GM12878 (cell line): Measurements from ENCODE around the gene LMX1B. TPM values are rescaled to one million over a fixed set of nuclear protein-coding genes. Genes with fewer than 3 reads are reported as not detected.

Experiments used
- ATAC-seq: fragments of 200-7000 bp; cut with Tn5 transposase; 3 replicates; pipeline ENCODE4 v1.9.1; 2020; ENCODE audit warnings: mild to moderate bottlenecking, moderate library complexity
- BruUV-seq: library from RNA; stranded (reverse); fragments of 400-500 nt; replicated peaks from 2 replicates; lab custom pipeline; 2021; lab: Mats Ljungman, UMichigan
- CTCF ChIA-PET: fragments of 300-600 bp; sonication (Branson Sonifier 250); formaldehyde crosslinking; extraction: SDS; loops from one replicate; lab custom pipeline; 2021; ENCODE audit warnings: inconsistent platforms; lab: Yijun Ruan, JAX
- POLR2A ChIA-PET: fragments of 350-600 bp; formaldehyde crosslinking; extraction: SDS; loops from one replicate; lab custom pipeline; 2021; ENCODE audit warnings: inconsistent platforms; lab: Charles Lee
- RAD21 ChIA-PET: fragments of 300-600 bp; sonication (Branson Sonifier 250); formaldehyde crosslinking; loops from one replicate; lab custom pipeline; 2023; ENCODE audit warnings: antibody characterized with exemption; ENCODE audit not compliant: unreplicated experiment; lab: Charles Lee
- SMC1A ChIA-PET: fragments of 300-600 bp; sonication (Branson Sonifier 250); formaldehyde crosslinking; loops from one replicate; lab custom pipeline; 2023; ENCODE audit not compliant: unreplicated experiment, uncharacterized antibody; lab: Charles Lee
- DNase-seq: peaks from one replicate; pipeline ENCODE4 v3.0.0-alpha.2; 2011; ENCODE audit warnings: low read depth, low spot score
- FAIRE-seq: peaks from 3 replicates; lab custom pipeline; 2011; peaks lifted over from hg19 to GRCh38; lab: Jason Lieb, UNC
- H2AFZ ChIP-seq: 2 replicates; pipeline ENCODE4 v1.6.0; 2011; ENCODE audit warnings: low read depth, low read length, control low read depth; ENCODE audit not compliant: control insufficient read depth
- H3K27ac ChIP-seq: 2 replicates; pipeline ENCODE4 v1.5.1; 2011; ENCODE audit warnings: control low read depth; ENCODE audit not compliant: control insufficient read depth, insufficient read depth
- H3K27me3 ChIP-seq, 2 experiments: replicated peaks in 1 of 2; 2 replicates each; pipeline versions ENCODE4 v1.6.0 to v1.6.1; 2011; ENCODE audit warnings: low read length in 1 of 2; ENCODE audit not compliant: control insufficient read depth in 2 of 2, insufficient read depth in 2 of 2
- H3K36me3 ChIP-seq, 2 experiments: 2 replicates each; pipeline ENCODE4 v1.5.1; 2011; ENCODE audit warnings: low read length in 1 of 2; ENCODE audit not compliant: control insufficient read depth in 2 of 2, insufficient read depth in 2 of 2
- H3K4me1 ChIP-seq: 2 replicates; pipeline ENCODE4 v1.6.1; 2011; ENCODE audit warnings: mild to moderate bottlenecking, low read length, moderate library complexity, mixed read lengths; ENCODE audit not compliant: control insufficient read depth, insufficient read depth
- H3K4me2 ChIP-seq: 2 replicates; pipeline ENCODE4 v1.6.0; 2011; ENCODE audit warnings: control low read depth; ENCODE audit not compliant: control insufficient read depth, insufficient read depth
- H3K4me3 ChIP-seq: fragments of 200-600 bp; sonication (generic); 2 replicates; pipeline ENCODE4 v1.5.1; 2016
- H3K79me2 ChIP-seq: 2 replicates; pipeline ENCODE4 v1.6.0; 2011; ENCODE audit warnings: low read length; ENCODE audit not compliant: control insufficient read depth, insufficient read depth
- H3K9ac ChIP-seq: 2 replicates; pipeline ENCODE4 v1.8.0; 2011; ENCODE audit warnings: low read length, control low read depth, mixed read lengths; ENCODE audit not compliant: control insufficient read depth, insufficient read depth
- H3K9me3 ChIP-seq: replicated peaks from 3 replicates; pipeline ENCODE4 v1.5.1; 2011; ENCODE audit warnings: mild to moderate bottlenecking, low read length; ENCODE audit not compliant: control insufficient read depth, insufficient read depth
- H4K20me1 ChIP-seq: 2 replicates; pipeline ENCODE4 v1.6.0; 2011; ENCODE audit not compliant: control insufficient read depth, insufficient read depth
- ASH2L ChIP-seq: fragments of 300-600, 200-600 bp; sonication (generic); IDR thresholded peaks from 2 replicates; pipeline ENCODE4 v1.6.1; 2017; ENCODE audit warnings: low read depth, mild to moderate bottlenecking, borderline replicate concordance
- BACH1 ChIP-seq: fragments of 450-650 bp; IDR thresholded peaks from 2 replicates; pipeline ENCODE4 v1.6.1; 2017; ENCODE audit warnings: mild to moderate bottlenecking, borderline replicate concordance
- EGR1 ChIP-seq, 2 experiments: IDR thresholded peaks; 1 replicate in 1 of 2; 2 replicates in 1 of 2; pipeline ENCODE4 v1.6.1; 2011 to 2012; ENCODE audit warnings: low read depth in 2 of 2, low read length in 2 of 2, borderline replicate concordance in 1 of 2, mild to moderate bottlenecking in 1 of 2, moderate library complexity in 1 of 2
- IKZF1 ChIP-seq: fragments of 450-650 bp; conservative IDR thresholded peaks from 2 replicates; pipeline ENCODE4 v1.6.1; 2017; ENCODE audit warnings: antibody characterized with exemption, mild to moderate bottlenecking
- JUND ChIP-seq: IDR thresholded peaks from 2 replicates; pipeline ENCODE4 v1.6.1; 2012; ENCODE audit warnings: low read depth, mild to moderate bottlenecking, low read length, improper control_type of control experiment, moderate library complexity
- MLLT1 ChIP-seq: fragments of 450-650 bp; IDR thresholded peaks from 2 replicates; pipeline ENCODE4 v1.6.1; 2016; ENCODE audit warnings: mild to moderate bottlenecking
- PML ChIP-seq: IDR thresholded peaks from 2 replicates; pipeline ENCODE4 v1.6.1; 2012; ENCODE audit warnings: low read length, inconsistent platforms
- POLR2AphosphoS2 ChIP-seq: IDR thresholded peaks from 2 replicates; pipeline ENCODE4 v1.6.1; 2011; ENCODE audit warnings: low read depth, mild to moderate bottlenecking, low read length, improper control_type of control experiment, moderate library complexity
- RB1 ChIP-seq: fragments of 450-650 bp; formaldehyde crosslinking; IDR thresholded peaks from 2 replicates; pipeline ENCODE4 v1.6.1; 2017; ENCODE audit warnings: mild to moderate bottlenecking, borderline replicate concordance
- SIX5 ChIP-seq: IDR thresholded peaks from 2 replicates; pipeline ENCODE4 v1.6.1; 2011; ENCODE audit warnings: mild to moderate bottlenecking, low read depth, low read length, moderate library complexity; ENCODE audit not compliant: severe bottlenecking
- ZBTB33 ChIP-seq: fragments of 450-650 bp; IDR thresholded peaks from 2 replicates; pipeline ENCODE4 v1.6.1; 2017; ENCODE audit warnings: mild to moderate bottlenecking
- ZSCAN29 ChIP-seq: fragments of 450-650 bp; IDR thresholded peaks from 2 replicates; pipeline ENCODE4 v1.6.1; 2017; ENCODE audit warnings: mild to moderate bottlenecking, moderate library complexity
- WGBS: methylation state at CpG from one replicate; pipeline ENCODE4 v1.1.6; 2016; ENCODE audit warnings: low lambda C conversion rate; ENCODE audit not compliant: insufficient replicate concordance, insufficient coverage; ENCODE audit errors: missing lambda C conversion rate; 5-methylcytosine and 5-hydroxymethylcytosine counted together
- in situ Hi-C: fragments of 300-500 bp; cut with MboI; formaldehyde crosslinking; loops from 9 replicates; pipeline ENCODE4 v1.14.3; 2018; ENCODE audit warnings: mixed read lengths
- intact Hi-C: fragments of 100-400 bp; cut with micrococcal nuclease; formaldehyde crosslinking; loops from one replicate; pipeline ENCODE4 v1.14.2; 2022; ENCODE audit not compliant: unreplicated experiment
- polyA plus RNA-seq, 11 experiments: library from polyadenylated mRNA; depleted of rRNA in 4 of 11; unstranded in 6 of 11; stranded (reverse) in 5 of 11; fragments of >200 nt; fragmentation: Nextera tagmentation in 4 of 11; fragmentation: Illumina TruSeq in 1 of 11; extraction: Ambion mirVana in 4 of 11; extraction: Trizol in 1 of 11; gene quantifications; 1 replicate in 1 of 11; 2 replicates in 10 of 11; pipeline versions ENCODE4 v1.2.1 to v1.2.3, GENCODE V29; 2011 to 2016; ENCODE audit warnings: inconsistent platforms in 2 of 11, missing spikeins in 2 of 11, low read depth in 1 of 11
- total RNA-seq, 4 experiments: library from RNA; depleted of rRNA in 3 of 4; stranded (reverse); fragments of >200 nt in 3 of 4; fragmentation: Illumina TruSeq in 1 of 4; extraction: Trizol in 1 of 4; gene quantifications; 2 replicates each; pipeline versions ENCODE4 v1.2.1 to v1.2.3, GENCODE V29; 2013 to 2021

LMX1B gene
- total and polyA plus RNA-seq, 10 of the 15 experiments (the other 5 are each of a cell fraction or from before 2014, with no cell fraction given): not detected

GRCh38 chr9:126642010-126642744 lies 28.4 kb downstream of the LMX1B start:
- ATAC-seq (no peak), DNase-seq (no peak), FAIRE-seq (no peak)
- H3K27me3 ChIP-seq: peaks cover 9 to 22% of the 10 kb centered on the region in 2 experiments
- no peak overlapping the region for H3K4me3 ChIP-seq
- no peaks in the 10 kb centered on the region for H3K9me3 ChIP-seq
- no TSS peak for BruUV-seq
- no peaks in the 10 kb centered on the region for H3K36me3 ChIP-seq
- ChIA-PET RAD21 (interaction anchor here (1.3 kb wide), 1 partner anchor 48 kb away, joined by 3 read pairs; no protein-coding TSS in a partner anchor), SMC1A (no interaction called here), CTCF (interaction anchor here (1.3 kb wide), 1 partner anchor 14 kb away, joined by 3 read pairs; no protein-coding TSS in a partner anchor)
- in situ Hi-C loops: no loop called here
- no peaks in the 10 kb centered on the region; the same call in 1 of the 2 replicates for H4K20me1 ChIP-seq
- no peak overlapping the region for H3K9ac ChIP-seq
- H3K4me2 ChIP-seq: no peak overlapping the region
- no peaks in the 10 kb centered on the region for H3K79me2 ChIP-seq
- TF ChIP-seq POLR2AphosphoS2 (no peak), RB1 (no peak), ASH2L (no peak), ZSCAN29 (no peak), IKZF1 (no peak)
- TF ChIP-seq, all 136 proteins: peak for 0
- POLR2A ChIA-PET: no interaction called here
- intact Hi-C loops: no loop called here
- Histone ChIP-seq H3K4me1 (no peaks in the 10 kb centered on the region), H3K27ac (no peak overlapping the region), H2AFZ (no peak overlapping the region)
- 11% methylated on average over 13 of the region's 13 CpGs for WGBS

GRCh38 chr9:126642839-126643238 lies 29.1 kb downstream of the LMX1B start:
- in situ Hi-C loops: no loop called here
- Histone ChIP-seq H2AFZ (no peak overlapping the region), H3K4me3 (no peak overlapping the region), H3K9me3 (no peaks in the 10 kb centered on the region), H3K9ac (no peak overlapping the region), H4K20me1 (no peaks in the 10 kb centered on the region; the same call in 1 of the 2 replicates), H3K27ac (no peak overlapping the region), H3K79me2 (no peaks in the 10 kb centered on the region), H3K36me3 (no peaks in the 10 kb centered on the region), H3K4me2 (no peak overlapping the region), H3K4me1 (no peaks in the 10 kb centered on the region), H3K27me3 (peaks cover 9 to 22% of the 10 kb centered on the region in 2 experiments)
- no TSS peak for BruUV-seq
- ChIA-PET CTCF (no interaction called here), POLR2A (no interaction called here), SMC1A (no interaction called here), RAD21 (no interaction called here)
- ATAC-seq (no peak), FAIRE-seq (no peak), DNase-seq (no peak)
- intact Hi-C loops: no loop called here
- WGBS: 14% methylated on average over 6 of the region's 6 CpGs
- TF ChIP-seq BACH1 (no peak), PML (no peak), EGR1 (IDR thresholded peaks at IDR 0.05; ENCODE audit: borderline replicate concordance in 1 of 2, low read depth in 2 of 2, low read length in 2 of 2) (no peak), ZBTB33 (no peak), MLLT1 (no peak), SIX5 (no peak), ZSCAN29 (no peak), JUND (no peak)
